A549 treated with dexamethasone at 1 μM for 4 hours (cell line): ENCODE results near the gene EIF5AL1. TPM values are rescaled to one million over a fixed set of nuclear protein-coding genes. Genes with fewer than 3 reads are reported as not detected.

ENCODE experiments used
- total RNA-seq: library from RNA; stranded (reverse); fragments of 200-300 nt; extraction: Qiagen RNA extraction; gene quantifications from 5 replicates; pipeline ENCODE4 v1.2.3, GENCODE V29; 2022

The EIF5AL1 gene
- 1.6 to 3.6 TPM (median 1.9 TPM) in 5 replicates for total RNA-seq

DNA sequence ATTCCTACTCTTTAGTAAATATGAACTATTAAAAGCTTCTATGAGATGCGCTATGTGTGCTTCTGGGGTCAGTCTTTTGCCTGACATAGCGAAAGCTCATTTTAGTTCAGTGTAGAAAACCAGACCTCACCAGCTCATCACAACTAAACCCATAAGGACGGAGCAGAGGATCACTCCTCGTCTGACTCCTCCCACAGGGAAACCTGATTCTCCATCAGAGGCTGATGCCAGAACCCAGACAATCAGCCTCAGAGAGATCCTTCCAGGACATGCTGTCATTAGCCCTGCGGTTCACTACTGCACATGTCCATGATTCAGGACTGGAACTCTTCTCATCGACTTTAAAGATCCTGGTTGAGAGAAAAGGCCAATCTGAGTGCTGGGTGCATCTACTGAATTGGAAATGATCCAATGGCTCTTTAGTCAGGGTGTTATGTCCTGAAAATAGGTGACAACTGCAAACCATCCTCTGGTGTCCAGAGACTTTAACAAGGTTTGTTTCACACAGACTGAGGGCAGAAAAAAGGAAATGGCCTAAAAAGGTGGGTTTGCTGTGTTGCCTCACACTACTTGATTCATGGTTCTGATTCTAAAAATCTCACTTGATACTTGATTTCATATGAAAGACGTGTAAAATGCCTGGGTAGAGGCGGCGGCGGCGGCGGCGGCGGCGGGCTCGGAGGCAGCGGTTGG, at the start of gene EIF5AL1:
Gene EIF5AL1 (plus strand): TSS at position 643 of the 693 bp plus-strand sequence. CDS start 117 bp downstream, outside the sequence.

DNA sequence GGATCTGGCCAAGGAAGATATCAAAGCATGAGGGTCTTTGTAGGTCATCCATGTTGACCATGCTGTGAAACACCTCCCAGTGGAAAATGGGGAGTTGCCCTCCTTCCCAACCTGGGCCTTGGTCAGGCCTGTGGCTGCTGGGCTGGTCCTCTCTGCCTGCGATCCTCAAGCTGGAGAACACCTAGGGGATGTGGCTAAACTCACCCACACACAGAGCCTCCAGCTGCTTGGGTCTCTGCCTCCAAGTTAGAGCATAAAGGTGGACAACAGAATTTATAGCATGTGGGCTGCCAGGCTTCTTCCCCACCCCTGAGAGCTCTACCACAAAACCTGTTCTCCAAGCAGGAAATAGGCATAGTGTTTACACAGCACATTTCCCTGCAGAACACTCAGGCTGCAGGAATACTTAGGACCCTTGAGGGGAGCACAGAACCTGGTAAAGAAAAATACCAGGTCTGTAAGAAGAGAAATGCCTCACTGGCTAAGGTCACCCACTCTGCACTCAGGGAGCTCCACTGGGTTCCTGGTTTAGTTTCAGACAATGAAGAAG, 47.9 kb downstream of the EIF5AL1 start, which contains the start of gene SFTPA2:
Gene SFTPA2 (minus strand): TSS at position 248 of the 550 bp plus-strand sequence. CDS start 924 bp downstream, outside the sequence.

Other genes with a start within 250 kb of the EIF5AL1 start
- gene PPIF, start 165.1 kb upstream of the EIF5AL1 start, total RNA-seq: 120 to 153 TPM (median 122 TPM) in 5 replicates
- gene ZCCHC24, start 66.9 kb upstream of the EIF5AL1 start, total RNA-seq: 2.2 to 3.7 TPM (median 3.3 TPM) in 5 replicates
- gene SFTPA2, start 47.9 kb downstream of the EIF5AL1 start, total RNA-seq: not detected in 5 replicates
- not detected in 5 replicates for gene SFTPA1, start 98.4 kb downstream of the EIF5AL1 start, total RNA-seq
- 0.23 to 0.43 TPM (median 0.32 TPM) in 5 replicates for gene NUTM2B, start 190.7 kb downstream of the EIF5AL1 start, total RNA-seq